Measurements from ENCODE around the gene ADAM11.
"Not testable (repeated sequence)": the region's sequence is repeated elsewhere in the genome, so short reads cannot be mapped to it uniquely, and the experiment has no call there.

Gene ADAM11

GRCh38 chr17:44741316-44741715 lies 17.5 kb upstream of the ADAM11 start:
- Histone ChIP-seq H3K4me1 (ENCODE audit: control insufficient read depth, insufficient read depth, low read length) (no peaks in the 10 kb centered on the region), H3K9me3 (ENCODE audit: control insufficient read depth, insufficient read depth, low read depth, low read length) (no peaks in the 10 kb centered on the region), H3K36me3 (ENCODE audit: control insufficient read depth in 2 of 2, insufficient read depth in 1 of 2, low read length in 2 of 2) (peaks cover 19 to 77% of the 10 kb centered on the region in 2 experiments), H3K4me3 (ENCODE audit: low read depth, low read length) (no peak overlapping the region), H3K27ac (ENCODE audit: extremely low read depth, low read depth, low read length) (no peak overlapping the region)
- CTCF ChIA-PET: no interaction called here
- POLR2A ChIA-PET: no interaction called here
- no peak for TF ChIP-seq ZNF621 (tag by site-specific recombination; IDR thresholded peaks at IDR 0.05)

- Histone ChIP-seq H3K4me3 (ENCODE audit: low read depth, low read length) (no peak overlapping the region), H3K9me3 (ENCODE audit: control insufficient read depth, insufficient read depth, low read depth, low read length) (no peaks in the 10 kb centered on the region), H3K4me1 (ENCODE audit: control insufficient read depth, insufficient read depth, low read length) (no peaks in the 10 kb centered on the region), H3K27ac (ENCODE audit: extremely low read depth, low read depth, low read length) (no peak overlapping the region), H3K36me3 (ENCODE audit: control insufficient read depth in 2 of 2, insufficient read depth in 1 of 2, low read length in 2 of 2) (peaks cover 19 to 75% of the 10 kb centered on the region in 2 experiments; a peak in 2 of 3 replicates)
- ChIA-PET POLR2A (no interaction called here), CTCF (interaction anchor here (0.7 to 1.0 kb wide), 3 partner anchors 10 to 390 kb away, joined by 3 to 4 read pairs (median 3); partner anchors contain the start of gene ACBD4)
- TF ChIP-seq KLF9 (tag by site-specific recombination; IDR thresholded peaks at IDR 0.05; ENCODE audit: low read depth) (no peak), ZFP3 (tag by site-specific recombination; IDR thresholded peaks at IDR 0.05; ENCODE audit: low read depth) (no peak), ZNF202 (tag by site-specific recombination; IDR thresholded peaks at IDR 0.05; ENCODE audit: borderline replicate concordance) (no peak), ZNF645 (tag by site-specific recombination; IDR thresholded peaks at IDR 0.05) (no peak), GFI1B (tag by site-specific recombination; IDR thresholded peaks at IDR 0.05) (no peak), ZNF239 (tag by site-specific recombination; IDR thresholded peaks at IDR 0.05) (no peak), ZNF785 (tag by site-specific recombination; IDR thresholded peaks at IDR 0.05) (no peak), ZNF157 (tag by site-specific recombination; IDR thresholded peaks at IDR 0.05) (no peak), PBX3 (CRISPR knock-in tag; IDR thresholded peaks at IDR 0.05) (no peak), ZNF266 (tag by site-specific recombination; IDR thresholded peaks at IDR 0.05; ENCODE audit: low read depth) (no peak), KLF8 (tag by site-specific recombination; IDR thresholded peaks at IDR 0.05) (no peak), BCL11B (tag by site-specific recombination; IDR thresholded peaks at IDR 0.05; ENCODE audit: low read depth) (no peak), ZBTB20 (tag by site-specific recombination; IDR thresholded peaks at IDR 0.05) (no peak), MEIS1 (CRISPR knock-in tag; IDR thresholded peaks at IDR 0.05; ENCODE audit: borderline replicate concordance) (no peak), ZNF654 (tag by site-specific recombination; IDR thresholded peaks at IDR 0.05; ENCODE audit: low read depth) (no peak), ZNF184 (tag by site-specific recombination; IDR thresholded peaks at IDR 0.05) (no peak), ZNF571 (tag by site-specific recombination; IDR thresholded peaks at IDR 0.05) (no peak), OSR2 (tag by site-specific recombination; IDR thresholded peaks at IDR 0.05) (no peak), ZNF792 (tag by site-specific recombination; IDR thresholded peaks at IDR 0.05) (no peak)
Observed at GRCh38 chr17:44745301-44745700, 13.5 kb upstream of the ADAM11 start.

- POLR2A ChIA-PET; H3K4me1 ChIP-seq (ENCODE audit: control insufficient read depth, insufficient read depth, low read length); H3K9me3 ChIP-seq (ENCODE audit: control insufficient read depth, insufficient read depth, low read depth, low read length); H3K4me3 ChIP-seq (ENCODE audit: low read depth, low read length); H3K27ac ChIP-seq (ENCODE audit: extremely low read depth, low read depth, low read length): not testable (repeated sequence)
- peaks cover 16 to 75% of the 10 kb centered on the region in 2 experiments; a peak in 2 of 3 replicates for H3K36me3 ChIP-seq (ENCODE audit: control insufficient read depth in 2 of 2, insufficient read depth in 1 of 2, low read length in 2 of 2)
- CTCF ChIA-PET: interaction anchor here (1.0 kb wide), 1 partner anchor 10 kb away, joined by 4 read pairs; no protein-coding TSS in a partner anchor
Observed at GRCh38 chr17:44745738-44746137, 13.1 kb upstream of the ADAM11 start.
